Activated naive CD4-positive, alpha-beta T cell treated with anti-CD3 and anti-CD28 coated beads, Interleukin-2, amount 10 ng/mL, durations not matched to agents 7 days and 5 days (primary cell): ENCODE data around the gene LRIG2.

ENCODE experiments used
- CTCF ChIA-PET: fragments of 350-600 bp; sonication (Branson Sonifier 250); formaldehyde crosslinking; loops from one replicate; lab custom pipeline; 2021; ENCODE audit warnings: antibody characterized with exemption; lab: Charles Lee
- DNase-seq: peaks from one replicate; pipeline ENCODE4 v3.0.0-alpha.2; 2020
- H3K27ac Mint-ChIP-seq: one replicate; pipeline ENCODE4 v1.8.0; 2021; ENCODE audit warnings: mild to moderate bottlenecking, moderate library complexity, mixed read lengths
- H3K27me3 Mint-ChIP-seq: one replicate; pipeline ENCODE4 v1.8.0; 2021; ENCODE audit warnings: mild to moderate bottlenecking, mixed read lengths
- H3K36me3 Mint-ChIP-seq: one replicate; pipeline ENCODE4 v1.8.0; 2021; ENCODE audit warnings: mixed read lengths
- H3K4me1 Mint-ChIP-seq: one replicate; pipeline ENCODE4 v1.8.0; 2021; ENCODE audit warnings: mixed read lengths
- H3K4me3 Mint-ChIP-seq: one replicate; pipeline ENCODE4 v1.8.0; 2021; ENCODE audit warnings: mild to moderate bottlenecking, moderate library complexity, mixed read lengths
- H3K9me3 Mint-ChIP-seq: one replicate; pipeline ENCODE4 v1.8.0; 2021; ENCODE audit warnings: mixed read lengths

Gene LRIG2

GRCh38 chr1:113178522-113178921 lies 105.5 kb downstream of the LRIG2 start:
- CTCF ChIA-PET, result no interaction called here
- no peaks in the 10 kb centered on the region for H3K9me3 Mint-ChIP-seq
- no peak overlapping the region for H3K4me3 Mint-ChIP-seq
- no peaks in the 10 kb centered on the region for H3K36me3 Mint-ChIP-seq
- no peak overlapping the region for H3K27ac Mint-ChIP-seq
- peaks cover 40% of the 10 kb centered on the region for H3K27me3 Mint-ChIP-seq
- no peak for DNase-seq
- H3K4me1 Mint-ChIP-seq, result no peaks in the 10 kb centered on the region
